Daoy (cell line): ENCODE measurements around the gene GNG7. TPM values are rescaled to one million over a fixed set of nuclear protein-coding genes. Genes with fewer than 3 reads are reported as not detected.
"Not testable (repeated sequence)": the region's sequence is repeated elsewhere in the genome, so short reads cannot be mapped to it uniquely, and the experiment has no call there.

ENCODE experiments used
- DNase-seq: peaks from one replicate; pipeline ENCODE4 v3.0.0-alpha.2; 2015; ENCODE audit warnings: low read depth
- total RNA-seq: library from RNA; depleted of rRNA; stranded (reverse); fragments of >200 nt; shearing (Covaris generic); gene quantifications from 2 replicates; pipeline ENCODE4 v1.2.3, GENCODE V29; 2014

GNG7 gene
- total RNA-seq, 1 experiment from 2014 or later = 0.23 TPM

DNA sequence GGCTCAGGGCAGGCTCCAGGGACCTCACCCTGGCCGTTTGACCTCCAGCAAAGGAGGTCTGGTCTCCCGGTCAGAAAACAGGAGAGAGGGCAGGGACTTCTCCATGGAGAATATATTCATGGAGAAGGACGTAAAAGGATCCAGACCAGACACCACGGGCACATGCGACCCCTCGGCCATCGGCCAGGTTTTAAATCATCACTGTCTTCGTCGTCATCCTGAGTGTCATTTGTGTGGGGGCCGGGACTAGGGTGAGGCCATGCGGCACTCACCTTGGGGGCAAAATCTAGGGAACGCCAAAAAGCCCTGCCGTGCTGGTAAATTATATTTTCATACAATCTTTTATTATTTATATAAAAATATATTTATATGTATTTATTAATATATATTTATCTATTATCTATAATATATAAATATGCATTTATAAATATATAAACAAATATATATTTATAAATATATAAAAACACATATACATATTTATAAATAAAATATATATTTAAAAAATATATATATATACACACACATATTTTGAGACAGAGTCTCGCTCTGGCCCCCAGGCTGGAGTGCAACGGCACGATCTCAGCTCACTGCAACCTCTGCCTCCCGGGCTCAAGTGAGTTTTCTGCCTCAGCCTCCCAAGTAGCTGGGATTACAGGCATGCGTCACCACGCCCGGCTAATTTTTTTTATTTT lies 151.2 kb downstream of the GNG7 start:
- no peak for DNase-seq

DNA sequence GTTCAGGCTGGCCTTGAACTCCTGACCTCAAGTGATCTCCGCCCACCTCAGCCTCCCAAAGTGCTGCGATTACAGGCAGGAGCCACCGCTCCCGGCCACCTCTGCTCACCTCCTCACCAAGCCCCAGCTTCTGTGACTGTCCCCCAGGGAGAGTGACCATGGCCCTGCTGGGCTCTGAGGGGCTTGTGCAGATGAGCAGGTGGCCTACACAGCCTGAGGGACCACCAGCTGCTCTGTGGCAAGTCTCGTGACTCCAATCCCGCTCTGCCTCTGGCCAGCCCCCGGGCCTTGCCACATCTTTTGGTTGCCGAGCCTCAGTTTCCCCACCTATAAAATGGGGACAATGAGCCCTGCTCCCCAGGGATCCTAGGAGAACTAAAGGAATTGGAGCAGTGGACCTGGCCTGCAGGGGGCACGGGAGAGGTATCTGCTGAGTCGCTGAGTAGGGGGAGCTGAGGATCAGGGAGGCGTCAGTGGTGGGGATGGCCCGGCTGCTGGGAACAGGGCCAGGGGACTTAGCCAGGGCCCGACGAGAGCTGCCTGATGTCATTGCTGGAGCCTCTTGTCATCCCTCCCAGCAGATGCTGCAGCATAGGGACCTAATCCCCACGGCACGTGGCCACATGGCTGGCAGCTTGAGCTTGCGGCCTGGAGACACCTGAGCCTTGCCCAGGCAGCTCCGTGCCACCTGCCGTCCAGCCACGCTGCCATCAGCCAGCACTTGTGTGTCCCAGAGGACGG lies 151.9 kb downstream of the GNG7 start:
- DNase-seq = no peak

DNA sequence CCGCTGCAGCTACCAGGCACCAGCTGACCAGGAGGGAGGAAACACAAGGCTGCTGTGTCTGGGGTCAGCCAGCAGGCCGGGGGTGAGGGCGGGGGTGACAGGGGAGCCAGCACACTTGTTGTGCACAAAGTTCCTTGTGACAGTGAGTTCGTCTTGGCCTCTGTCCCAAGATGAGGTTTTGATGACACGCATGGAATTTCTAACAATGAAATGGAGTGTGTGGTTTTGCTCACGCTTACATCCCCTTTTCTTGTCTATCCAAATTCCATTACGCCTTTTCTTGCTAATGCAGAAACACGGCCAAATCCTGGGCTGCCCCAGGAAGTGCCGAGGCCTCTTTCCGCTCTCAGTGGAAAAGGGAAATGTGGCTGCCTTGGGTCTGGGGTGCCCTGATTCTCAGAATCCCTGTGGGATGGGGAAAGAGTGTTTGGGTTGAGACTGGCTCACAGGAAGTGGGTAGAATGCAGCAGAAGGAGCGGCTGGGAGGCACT lies 152.7 kb downstream of the GNG7 start:
- DNase-seq = peak; percentile 74

DNA sequence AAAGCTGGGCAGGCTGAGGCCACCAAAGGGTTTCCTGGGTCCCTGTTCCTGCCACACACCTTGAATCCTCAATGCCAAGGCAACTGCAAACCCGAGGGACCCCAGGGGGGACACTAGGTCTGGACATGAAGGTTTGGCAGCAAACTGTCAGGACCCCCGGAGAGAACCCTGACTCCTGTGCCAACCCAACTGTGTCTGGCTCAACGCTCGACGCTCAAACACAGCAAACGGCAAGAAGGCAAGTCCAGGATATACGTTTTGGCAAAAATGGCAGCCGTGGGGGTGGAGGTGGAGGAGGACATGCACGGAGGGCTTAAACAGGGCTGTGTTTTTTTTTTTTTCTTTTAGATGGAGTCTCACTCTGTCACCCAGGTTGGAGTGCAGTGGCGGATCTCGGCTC lies 153.5 kb downstream of the GNG7 start:
- no peak for DNase-seq

DNA sequence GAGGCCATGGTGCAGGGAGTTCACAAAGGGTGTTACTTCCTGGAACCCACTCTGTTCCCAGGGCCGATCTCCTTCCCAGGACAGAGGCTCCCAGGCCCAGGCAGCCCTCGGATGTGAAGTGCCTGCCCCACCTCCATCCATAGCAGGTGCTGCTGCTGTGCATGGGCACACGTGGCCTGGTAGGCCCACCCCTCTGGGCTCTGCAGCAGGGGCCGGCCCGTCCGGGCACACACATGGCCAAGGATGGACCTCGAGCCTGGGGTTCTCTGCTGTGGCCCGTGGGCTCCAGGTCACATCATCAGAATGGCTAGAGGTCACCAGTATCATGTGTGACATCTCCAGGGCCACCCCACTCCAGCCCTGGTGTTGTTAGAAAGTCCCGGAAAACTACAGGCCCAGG lies 154.8 kb downstream of the GNG7 start:
- no peak for DNase-seq

DNA sequence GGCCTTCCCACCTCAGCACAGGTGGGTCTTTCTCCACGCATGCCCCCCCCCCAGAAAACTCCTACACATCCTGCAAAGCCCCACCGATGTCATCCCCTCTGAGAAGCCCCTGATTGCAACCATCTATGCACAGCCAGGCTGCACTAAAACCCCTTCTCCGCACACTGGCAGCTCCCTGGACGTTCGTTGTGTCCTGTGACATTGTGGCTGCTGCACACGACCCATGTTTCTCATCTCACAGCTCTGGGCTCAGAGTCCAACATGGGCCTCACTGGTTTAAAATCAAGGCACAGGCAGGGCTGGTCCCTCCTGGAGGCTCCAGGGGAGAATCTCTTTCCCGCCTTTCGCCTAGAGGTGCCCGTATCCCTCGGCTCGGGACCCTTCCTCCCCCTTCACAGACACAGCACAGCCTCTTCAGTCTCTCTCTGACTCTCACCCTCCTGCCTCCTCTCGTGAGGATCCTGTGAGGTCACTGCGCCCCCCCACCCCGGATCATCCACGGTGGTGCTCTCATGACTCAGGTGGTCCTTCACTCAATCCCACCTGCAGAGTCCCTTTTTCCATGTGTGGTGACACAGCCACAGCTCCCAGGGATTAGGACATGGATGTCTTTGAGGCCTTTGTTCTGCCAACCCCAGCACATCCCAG lies 155.3 kb downstream of the GNG7 start:
- no peak for DNase-seq

DNA sequence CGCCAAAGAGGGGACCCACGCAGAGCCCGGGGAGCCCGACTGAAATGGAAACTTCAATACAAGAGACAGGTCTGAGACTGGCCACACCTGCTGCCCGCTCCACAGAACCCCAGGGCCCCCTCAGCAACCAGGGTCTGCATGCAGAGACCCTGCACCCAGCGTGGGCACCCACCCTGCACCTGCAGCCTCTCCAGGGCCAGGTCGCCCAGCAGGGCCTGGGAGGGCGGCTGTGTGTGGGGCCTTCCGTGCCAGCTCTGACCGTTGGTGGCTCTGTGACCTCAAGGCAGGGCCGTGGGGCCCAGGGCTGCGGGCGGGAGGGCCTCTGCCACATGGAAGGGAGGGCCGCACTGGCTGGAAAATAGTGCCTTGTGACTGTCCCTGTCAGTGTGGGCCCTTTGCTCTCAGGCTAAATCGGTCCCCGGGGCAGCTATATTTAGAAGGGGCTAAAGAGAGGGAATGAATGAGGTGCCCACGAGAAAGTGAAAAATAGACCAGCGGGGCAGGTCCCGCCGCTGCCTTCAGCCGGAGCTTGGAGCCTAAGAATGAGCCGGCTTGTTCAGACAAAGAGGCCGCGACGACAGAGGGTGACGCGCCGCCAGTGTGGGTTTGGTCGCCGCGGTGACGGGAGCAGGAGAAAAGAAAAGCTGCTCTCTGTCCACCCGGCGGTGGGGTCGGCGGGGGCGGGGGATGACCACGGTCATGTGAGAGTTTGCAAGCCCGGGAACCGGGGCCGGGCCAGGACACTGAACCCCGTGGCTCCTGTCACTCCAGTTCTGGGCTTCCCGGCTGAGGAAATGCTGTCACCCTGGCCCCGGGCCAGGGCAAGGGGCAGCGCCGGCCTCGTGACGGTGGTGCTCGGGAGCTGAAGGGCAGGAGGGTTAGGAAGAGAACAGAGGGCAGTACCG lies 156.1 kb downstream of the GNG7 start:
- no peak for DNase-seq

DNA sequence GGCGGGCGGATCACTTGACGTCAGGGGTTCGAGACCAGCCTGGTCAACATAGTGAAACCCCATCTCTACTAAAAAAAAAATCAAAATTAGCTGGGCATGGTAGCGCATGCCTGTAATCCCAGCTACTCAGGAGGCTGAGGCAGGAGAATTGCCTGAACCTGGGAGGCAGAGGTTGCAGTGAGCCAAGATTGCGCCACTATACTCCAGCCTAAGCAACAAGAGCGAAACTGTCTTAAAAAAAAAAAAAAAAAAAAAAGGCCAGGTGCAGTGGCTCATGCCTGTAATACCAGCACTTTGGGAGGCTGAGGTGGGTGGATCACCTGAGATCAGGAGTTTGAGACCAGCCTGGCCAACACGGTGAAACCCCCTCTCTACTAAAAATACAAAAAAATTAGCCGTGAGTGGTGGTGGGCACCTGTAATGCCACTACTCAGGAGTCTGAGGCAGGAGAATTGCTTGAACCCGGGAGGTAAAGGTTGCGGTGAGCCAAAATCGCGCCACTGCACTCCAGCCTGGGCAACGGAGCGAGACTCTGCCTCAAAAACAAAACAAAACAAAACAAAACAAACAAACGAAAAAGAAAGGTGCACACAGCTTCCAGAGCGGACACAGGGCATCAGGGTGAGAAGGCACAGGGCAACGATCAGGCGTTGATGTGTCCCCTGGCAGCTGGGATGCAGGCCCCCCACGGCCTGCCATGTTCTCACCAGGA lies 156.9 kb downstream of the GNG7 start:
- not testable (repeated sequence) for DNase-seq

DNA sequence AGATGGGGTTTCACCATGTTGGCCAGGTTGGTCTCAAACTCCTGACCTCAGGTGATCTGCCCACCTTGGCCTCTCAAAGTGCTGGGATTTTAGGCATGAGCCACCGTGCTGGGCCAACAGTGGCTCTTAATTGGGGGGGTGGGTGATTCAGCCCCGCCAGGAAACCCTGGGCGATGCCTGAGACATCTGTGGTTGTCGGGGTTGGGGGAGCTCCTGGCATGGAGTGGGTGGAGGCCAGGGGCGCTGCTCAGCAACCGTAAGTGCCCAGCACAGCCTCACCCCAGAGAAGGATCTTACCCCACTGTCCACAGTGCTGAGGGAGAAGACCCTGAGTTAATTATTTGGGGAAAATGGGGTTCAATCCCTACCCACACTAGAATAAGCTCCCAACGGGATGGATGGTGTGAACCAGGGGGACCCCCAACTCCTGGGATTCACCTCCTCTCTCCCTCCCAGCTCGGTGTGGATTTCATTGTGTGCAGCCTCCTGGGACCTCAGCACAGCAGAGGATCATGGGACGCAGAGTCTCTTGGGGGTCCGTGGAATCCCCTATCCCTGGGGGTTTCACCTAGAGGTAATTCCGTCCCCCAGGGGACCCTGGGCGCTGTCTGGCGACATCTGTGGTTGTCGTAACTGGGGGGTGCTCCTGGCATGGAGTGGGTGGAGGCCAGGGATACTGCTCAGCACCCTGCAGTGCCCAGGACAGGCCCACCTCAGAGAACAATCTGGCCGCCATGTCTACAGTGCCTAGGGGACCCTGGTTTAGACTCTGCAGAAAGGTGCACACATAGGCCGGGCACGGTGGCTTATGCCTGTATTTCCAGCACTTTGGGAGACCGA lies 157.7 kb downstream of the GNG7 start:
- peak; percentile 35 for DNase-seq

DNA sequence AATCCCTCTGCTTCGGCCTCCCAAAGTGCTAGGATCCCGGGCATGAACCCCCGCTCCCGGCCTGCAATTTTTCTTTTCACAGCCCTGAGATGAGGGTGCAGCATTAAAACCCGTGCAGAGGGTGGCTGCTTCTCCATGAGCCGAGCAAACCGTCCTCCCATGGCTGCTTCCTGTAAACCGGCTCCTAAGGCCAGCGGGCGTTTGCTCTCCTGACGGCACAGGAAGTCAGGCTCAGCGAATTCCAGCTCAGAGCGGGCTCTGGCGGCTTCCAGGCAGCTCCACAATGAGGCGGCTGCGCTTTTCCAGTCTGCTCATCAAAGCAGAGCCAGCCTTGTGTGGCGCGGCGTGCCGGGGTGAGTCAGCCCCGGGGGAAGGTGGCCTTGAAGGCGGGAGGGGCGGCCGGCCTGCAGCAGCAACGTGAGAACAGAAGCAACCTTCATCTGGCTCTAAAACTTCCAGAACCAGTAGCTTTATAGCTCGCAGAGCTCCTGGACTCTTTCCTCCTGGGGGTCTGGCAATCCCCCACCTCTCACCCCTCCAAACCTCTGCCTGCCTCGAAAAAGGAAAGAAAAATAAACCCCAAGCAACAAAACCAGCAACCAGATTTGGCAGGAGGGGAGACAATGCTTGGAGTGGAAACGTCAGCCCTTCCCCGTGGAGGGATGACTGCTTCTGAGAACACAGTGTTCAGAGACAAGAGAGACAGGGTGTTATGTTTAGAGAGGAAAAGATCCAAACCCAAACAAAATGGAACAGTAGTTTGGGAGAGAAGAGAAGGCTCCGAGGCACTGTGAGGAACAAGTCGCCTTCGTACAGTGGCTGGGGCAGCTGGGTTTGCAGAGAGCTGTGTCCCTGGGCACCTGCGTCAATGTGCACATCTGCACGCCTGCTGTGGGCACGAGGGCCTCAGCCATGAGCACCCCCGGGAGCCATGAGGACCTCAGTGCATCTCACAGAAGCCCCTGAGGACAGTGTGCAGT lies 158.7 kb downstream of the GNG7 start:
- peak; percentile 99 for DNase-seq

DNA sequence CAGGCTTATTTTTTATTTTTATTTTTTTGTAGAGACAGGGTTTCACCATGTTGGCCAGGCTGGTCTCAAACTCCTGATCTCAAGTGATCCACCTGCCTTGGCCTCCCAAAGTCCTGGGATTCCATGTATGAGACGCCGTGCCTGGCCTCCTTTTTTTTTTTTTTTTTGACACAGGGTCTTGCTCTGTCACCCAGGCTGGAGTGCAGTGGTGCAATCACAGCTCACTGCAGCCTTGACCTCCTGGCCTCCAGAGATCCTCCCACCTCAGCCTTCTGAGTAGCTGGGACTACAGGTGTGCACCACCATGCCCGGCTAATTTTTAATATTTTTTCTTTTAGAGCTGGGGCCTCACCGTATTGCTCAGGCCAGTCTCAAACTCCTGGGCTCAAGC lies 159.4 kb downstream of the GNG7 start:
- not testable (repeated sequence) for DNase-seq

DNA sequence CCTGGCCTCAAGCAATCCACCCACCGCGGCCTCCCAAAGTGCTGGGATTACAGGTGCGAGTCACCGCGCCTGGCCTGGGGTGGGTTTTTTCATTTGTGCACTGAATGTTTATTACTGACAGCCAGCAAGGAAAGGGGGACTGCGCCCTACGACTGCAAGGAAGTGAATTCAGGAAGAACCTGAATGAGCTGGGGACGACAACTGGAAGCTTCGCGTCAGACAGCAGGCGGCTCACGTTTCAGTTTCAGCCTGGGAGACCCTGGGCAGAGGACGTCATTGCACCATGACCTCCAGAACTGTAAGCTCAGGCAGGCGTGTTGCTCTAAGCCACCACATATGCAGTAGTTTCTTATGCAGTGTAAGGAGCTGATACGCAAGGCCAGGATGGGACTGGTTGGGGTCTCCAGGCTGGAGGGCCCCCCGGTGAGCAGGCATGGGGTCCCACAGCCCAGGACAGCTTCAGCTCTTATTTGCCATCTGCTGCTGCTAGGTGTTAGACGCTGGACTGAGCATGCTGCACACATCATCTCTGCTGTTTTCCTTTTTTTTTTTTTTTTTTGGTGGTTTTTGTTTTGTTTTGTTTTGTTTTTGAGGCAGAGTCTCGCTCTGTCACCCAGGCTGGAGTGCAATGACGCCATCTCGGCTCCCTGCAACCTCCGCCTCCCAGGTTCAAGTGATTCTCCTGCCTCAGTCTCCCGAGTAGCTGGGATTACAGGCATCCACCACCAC lies 160.0 kb downstream of the GNG7 start:
- peak; percentile 42 for DNase-seq

DNA sequence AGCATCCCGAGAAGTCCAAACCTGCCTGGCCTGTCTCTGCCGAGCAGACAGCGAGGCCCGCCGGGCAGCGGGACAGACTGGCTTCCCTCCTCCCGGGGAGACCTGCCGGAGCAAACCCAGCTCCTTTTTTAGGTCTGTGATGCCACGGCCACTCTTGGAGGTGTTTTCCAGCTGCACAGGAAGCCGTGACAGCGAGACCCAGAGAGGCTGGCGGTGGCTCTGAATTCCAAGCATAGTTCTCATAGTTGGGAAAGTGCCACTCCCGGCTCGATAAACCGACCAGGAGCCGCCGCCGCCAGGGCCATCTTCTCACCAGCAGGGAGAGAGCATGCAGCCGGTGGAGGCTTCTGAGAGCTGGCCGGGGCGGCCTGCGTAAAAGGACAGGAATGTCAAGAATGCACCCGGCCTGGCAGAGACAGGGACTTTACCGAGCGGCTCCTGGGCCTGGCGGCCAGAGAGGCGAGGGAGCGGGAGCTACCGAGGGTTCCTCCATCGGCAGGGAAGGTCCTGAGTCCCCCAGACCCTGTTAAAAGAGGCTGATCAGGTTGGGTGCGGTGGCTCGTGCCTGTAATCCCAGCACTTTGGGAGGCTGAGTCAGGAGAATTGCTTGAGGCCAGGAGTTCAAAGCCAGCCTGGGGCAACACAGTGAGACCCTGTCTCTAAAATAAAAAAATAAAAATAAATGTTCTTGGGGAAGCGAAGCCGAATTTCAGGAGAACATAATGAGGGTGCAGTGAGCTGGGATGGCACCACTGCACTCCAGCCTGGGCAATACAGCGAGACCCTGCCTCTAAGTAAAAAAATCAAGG lies 161.6 kb downstream of the GNG7 start:
- DNase-seq = peak; percentile 99

DNA sequence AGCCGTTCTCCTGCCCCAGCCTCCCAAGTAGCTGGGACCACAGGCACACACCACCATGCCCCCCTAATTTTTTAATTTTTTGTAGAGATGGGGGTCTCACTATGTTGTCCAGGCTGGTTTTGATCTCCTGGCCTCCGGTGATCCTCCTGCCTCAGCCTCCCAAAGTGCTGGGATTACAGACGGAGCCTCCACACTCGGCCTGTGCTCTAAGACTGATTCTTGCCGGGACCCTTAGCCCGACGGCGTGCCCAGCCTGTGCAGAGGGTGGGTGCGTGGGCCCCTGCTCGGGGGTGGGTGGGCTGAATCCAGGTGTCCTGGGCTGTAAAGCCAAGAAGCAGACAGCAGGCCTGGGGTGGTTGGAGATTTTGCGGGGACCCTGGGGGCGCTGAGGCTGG lies 162.2 kb downstream of the GNG7 start:
- no peak for DNase-seq

DNA sequence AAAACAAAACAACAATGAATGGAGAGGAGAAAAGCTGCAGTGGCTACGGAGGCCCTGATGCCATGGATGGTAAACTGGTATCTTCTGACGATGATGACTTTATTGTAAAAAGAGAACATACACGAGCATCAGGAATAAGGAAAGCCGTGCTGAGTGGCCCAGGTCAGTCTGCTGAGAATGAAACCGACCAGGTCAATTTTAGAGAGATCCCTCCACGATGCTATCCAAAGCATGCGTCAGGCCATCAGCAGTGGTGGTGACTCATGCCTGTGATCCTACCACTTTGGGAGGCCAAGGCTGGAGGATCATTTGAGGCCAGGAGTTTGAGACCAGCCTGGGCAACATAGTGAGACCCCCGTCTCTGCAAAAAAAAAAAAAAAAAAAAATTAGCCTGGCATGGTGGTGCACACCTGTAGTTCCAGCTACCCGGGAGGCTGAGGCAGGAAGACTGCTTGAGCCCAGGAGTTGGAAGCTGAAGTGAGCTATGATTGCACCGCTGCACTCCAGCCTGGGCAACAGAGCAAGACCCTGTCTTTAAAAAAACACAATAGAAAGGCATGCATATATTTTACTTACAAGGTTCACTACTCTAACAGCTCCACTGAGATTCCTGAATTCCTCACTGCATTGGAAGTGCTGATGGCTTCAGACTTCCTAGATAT lies 164.3 kb downstream of the GNG7 start:
- no peak for DNase-seq

DNA sequence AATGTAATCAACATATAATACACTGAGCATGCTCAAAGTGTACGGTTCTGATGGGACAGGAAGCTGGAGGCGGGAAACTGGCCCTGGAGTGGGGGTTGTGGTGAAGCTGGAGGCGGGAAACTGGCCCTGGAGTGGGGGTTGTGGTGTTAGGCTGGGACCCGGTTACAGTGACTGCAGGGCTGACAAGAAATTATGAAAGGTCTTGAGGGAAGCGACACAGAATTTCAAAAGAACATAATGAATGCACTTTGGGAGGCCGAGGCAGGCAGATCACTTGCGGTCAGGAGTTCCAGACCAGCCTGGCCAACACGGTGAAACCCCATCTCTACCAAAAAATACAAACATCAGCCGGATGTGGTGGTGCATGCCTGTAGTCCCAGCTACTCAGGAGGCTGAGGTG lies 164.9 kb downstream of the GNG7 start:
- DNase-seq = not testable (repeated sequence)

DNA sequence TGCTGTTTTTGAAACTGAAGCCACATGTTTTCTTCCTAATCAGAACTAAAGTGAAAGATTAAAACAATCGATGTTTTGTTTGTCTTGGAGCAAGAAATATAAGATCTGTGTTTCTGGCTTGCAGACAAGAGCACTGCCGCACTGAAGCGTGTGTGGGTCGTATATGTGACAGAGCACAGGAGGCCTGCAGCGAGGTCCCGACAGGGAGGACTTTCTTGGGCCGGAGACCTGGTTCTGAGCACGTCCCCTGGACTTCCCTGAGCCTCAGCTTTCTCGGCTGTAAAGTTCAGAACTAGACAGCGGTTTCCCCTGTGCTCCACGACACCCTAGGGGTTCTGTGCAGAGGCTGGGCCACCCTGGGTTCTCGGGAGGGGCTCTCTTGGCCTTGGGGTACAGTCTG lies 166.0 kb downstream of the GNG7 start:
- DNase-seq = no peak
